Measurements from ENCODE around the gene GLOD5.

Gene GLOD5

DNA sequence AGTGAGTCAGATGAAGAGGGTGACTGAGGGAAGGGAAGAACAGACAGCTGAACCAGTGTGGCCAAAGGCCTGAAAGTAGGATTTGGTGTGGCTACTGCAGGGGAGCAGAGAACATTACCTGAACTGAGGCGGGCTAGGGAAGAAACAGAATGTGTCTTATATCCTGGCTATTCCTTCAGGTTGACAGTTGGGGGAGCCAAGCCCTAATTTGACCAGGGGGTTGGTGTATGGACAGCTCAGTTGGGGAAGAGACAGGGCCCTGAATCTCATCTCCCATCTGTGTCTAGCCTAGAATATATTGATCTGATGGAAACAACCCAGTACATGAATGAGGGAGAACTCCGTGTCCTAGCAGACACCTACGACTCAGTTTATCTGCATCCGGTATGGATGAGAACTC, 44.5 kb downstream of the GLOD5 start:
- TF ChIP-seq, protein P1, sequence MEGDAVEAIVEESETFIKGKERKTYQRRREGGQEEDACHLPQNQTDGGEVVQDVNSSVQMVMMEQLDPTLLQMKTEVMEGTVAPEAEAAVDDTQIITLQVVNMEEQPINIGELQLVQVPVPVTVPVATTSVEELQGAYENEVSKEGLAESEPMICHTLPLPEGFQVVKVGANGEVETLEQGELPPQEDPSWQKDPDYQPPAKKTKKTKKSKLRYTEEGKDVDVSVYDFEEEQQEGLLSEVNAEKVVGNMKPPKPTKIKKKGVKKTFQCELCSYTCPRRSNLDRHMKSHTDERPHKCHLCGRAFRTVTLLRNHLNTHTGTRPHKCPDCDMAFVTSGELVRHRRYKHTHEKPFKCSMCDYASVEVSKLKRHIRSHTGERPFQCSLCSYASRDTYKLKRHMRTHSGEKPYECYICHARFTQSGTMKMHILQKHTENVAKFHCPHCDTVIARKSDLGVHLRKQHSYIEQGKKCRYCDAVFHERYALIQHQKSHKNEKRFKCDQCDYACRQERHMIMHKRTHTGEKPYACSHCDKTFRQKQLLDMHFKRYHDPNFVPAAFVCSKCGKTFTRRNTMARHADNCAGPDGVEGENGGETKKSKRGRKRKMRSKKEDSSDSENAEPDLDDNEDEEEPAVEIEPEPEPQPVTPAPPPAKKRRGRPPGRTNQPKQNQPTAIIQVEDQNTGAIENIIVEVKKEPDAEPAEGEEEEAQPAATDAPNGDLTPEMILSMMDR (IDR thresholded peaks at IDR 0.05; ENCODE audit: borderline replicate concordance, control extremely low read depth, extremely low read depth, insufficient read depth, missing control alignments), result no peak
- DNase-seq (ENCODE audit: low spot score), result no peak
- in situ Hi-C loops (cut with MboI; ENCODE audit: low sequenced_read_pairs, unreplicated experiment), result no loop called here

DNA sequence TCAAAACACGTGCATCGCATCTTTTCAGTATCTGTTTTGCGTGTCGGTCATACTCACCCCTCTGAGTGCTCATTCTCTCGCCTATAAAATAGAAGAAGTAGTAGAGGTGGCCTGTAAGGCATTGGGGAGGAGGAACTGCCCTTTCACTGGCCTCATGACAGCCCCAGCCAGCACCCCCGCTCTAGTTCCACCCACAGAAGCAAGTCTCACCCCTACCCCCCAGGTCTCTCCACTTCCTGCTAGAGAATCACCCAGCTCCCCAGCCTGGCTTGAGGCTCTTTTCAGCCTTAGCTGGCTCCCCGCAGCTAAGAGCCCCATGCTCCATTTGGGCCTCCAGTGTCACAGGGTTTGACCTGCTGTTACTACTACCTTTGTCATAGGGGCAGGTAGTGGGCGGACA, 52.1 kb downstream of the GLOD5 start:
- in situ Hi-C loops (cut with MboI; ENCODE audit: low sequenced_read_pairs, unreplicated experiment), result no loop called here
- DNase-seq (ENCODE audit: low spot score), result no peak
- TF ChIP-seq, protein P1 (IDR thresholded peaks at IDR 0.05; ENCODE audit: borderline replicate concordance, control extremely low read depth, extremely low read depth, insufficient read depth, missing control alignments), result no peak

DNA sequence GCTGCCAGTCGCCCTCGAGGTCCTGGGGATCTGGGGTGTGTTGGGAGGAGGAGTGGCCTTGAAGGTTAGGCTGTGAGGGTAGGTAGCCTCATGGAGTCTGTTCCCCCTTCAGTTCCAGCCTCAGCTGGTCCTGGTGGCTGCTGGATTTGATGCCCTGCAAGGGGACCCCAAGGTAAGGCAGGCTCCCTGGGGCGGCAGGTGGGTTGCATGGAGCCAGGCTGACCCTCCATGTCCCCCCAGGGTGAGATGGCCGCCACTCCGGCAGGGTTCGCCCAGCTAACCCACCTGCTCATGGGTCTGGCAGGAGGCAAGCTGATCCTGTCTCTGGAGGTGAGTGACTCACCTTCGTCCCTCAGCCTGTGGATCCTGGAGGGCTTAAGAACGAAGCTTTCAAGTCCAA, 53.2 kb downstream of the GLOD5 start:
- TF ChIP-seq, protein P1 (IDR thresholded peaks at IDR 0.05; ENCODE audit: borderline replicate concordance, control extremely low read depth, extremely low read depth, insufficient read depth, missing control alignments), result no peak

DNA sequence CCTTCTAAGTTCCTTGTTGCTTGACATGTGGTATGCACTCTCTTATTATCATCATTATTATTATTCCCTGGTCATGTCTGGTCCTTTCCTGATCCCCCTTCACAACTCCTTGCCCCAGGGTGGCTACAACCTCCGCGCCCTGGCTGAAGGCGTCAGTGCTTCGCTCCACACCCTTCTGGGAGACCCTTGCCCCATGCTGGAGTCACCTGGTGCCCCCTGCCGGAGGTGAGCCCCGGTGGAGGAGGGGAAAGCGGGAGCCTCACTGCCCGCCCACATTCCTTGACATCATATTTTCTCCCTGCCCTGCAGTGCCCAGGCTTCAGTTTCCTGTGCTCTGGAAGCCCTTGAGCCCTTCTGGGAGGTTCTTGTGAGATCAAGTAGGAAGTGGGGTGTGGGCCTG, 53.7 kb downstream of the GLOD5 start:
- DNase-seq (ENCODE audit: low spot score), result no peak
- in situ Hi-C loops (cut with MboI; ENCODE audit: low sequenced_read_pairs, unreplicated experiment), result no loop called here
- TF ChIP-seq, protein P1 (IDR thresholded peaks at IDR 0.05; ENCODE audit: borderline replicate concordance, control extremely low read depth, extremely low read depth, insufficient read depth, missing control alignments), result no peak

More for the DNA sequence above, 53.2 kb downstream of the GLOD5 start:
- in situ Hi-C loops (cut with MboI; ENCODE audit: low sequenced_read_pairs, unreplicated experiment), result no loop called here
- DNase-seq (ENCODE audit: low spot score), result no peak

DNA sequence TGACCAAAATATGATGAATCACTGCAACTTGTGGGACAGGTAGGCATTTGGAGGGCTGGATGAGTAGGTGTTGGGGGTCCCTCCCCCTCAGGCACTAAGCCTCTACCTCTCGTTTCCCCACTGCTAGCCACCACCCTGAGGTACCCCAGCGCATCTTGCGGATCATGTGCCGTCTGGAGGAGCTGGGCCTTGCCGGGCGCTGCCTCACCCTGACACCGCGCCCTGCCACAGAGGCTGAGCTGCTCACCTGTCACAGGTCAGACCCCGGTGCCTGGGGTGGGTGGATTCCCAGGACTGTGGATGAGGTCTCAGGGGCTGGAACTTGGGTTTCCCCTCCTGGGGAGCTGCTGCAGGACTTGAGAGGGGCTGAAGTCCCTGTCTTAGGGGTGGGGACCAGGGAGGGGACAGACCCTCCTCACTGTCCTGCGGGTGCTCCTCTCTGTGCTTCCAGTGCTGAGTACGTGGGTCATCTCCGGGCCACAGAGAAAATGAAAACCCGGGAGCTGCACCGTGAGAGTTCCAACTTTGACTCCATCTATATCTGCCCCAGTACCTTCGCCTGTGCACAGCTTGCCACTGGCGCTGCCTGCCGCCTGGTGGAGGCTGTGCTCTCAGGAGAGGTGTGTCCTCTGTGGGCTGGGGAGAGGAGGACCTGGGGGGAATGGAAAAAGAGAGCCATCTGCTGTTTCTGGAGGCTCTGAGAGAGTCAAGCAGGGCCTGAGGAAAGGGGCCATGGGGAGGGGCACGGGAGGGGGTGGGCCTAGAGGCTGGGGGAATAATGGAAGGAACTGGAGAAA, 54.7 kb downstream of the GLOD5 start:
- TF ChIP-seq, protein P1 (IDR thresholded peaks at IDR 0.05; ENCODE audit: borderline replicate concordance, control extremely low read depth, extremely low read depth, insufficient read depth, missing control alignments), result no peak
- no peak for DNase-seq (ENCODE audit: low spot score)
- in situ Hi-C loops (cut with MboI; ENCODE audit: low sequenced_read_pairs, unreplicated experiment), result no loop called here

DNA sequence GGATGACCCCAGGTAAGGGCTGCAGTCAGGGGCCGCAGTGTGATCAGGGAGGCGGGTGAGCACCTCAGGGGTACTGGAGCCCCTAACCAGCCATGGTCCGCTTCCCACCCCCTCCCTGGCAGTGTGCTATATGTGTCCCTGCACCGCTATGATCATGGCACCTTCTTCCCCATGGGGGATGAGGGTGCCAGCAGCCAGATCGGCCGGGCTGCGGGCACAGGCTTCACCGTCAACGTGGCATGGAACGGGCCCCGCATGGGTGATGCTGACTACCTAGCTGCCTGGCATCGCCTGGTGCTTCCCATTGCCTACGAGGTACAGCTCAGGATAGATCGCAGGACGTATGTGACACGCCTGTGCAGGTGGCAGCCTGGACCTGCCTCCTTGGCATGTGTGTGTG, 56.6 kb downstream of the GLOD5 start:
- DNase-seq (ENCODE audit: low spot score), result no peak
- TF ChIP-seq, protein P1 (IDR thresholded peaks at IDR 0.05; ENCODE audit: borderline replicate concordance, control extremely low read depth, extremely low read depth, insufficient read depth, missing control alignments), result no peak
- in situ Hi-C loops (cut with MboI; ENCODE audit: low sequenced_read_pairs, unreplicated experiment), result no loop called here

Data from GM13976 (cell line).